Mesothelial cell of epicardium (in vitro differentiated cells): Measurements from ENCODE around the gene TOMM6. TPM values are rescaled to one million over a fixed set of nuclear protein-coding genes. Genes with fewer than 3 reads are reported as not detected.

ENCODE experiments used
- DNase-seq, 2 experiments: peaks; one replicate each; pipeline ENCODE4 v3.0.0; 2021; ENCODE audit warnings: low spot score in 2 of 2; ENCODE audit not compliant: unreplicated experiment in 2 of 2
- H3K27ac Mint-ChIP-seq: 2 replicates; pipeline ENCODE4 v1.8.0; 2021; ENCODE audit warnings: mixed read lengths
- H3K27me3 Mint-ChIP-seq: 2 replicates; pipeline ENCODE4 v1.8.0; 2021; ENCODE audit warnings: low read depth, mixed read lengths
- H3K36me3 Mint-ChIP-seq: 2 replicates; pipeline ENCODE4 v1.8.0; 2021; ENCODE audit warnings: mixed read lengths
- H3K4me1 Mint-ChIP-seq: 2 replicates; pipeline ENCODE4 v1.8.0; 2021; ENCODE audit warnings: mixed read lengths
- H3K4me3 Mint-ChIP-seq: 2 replicates; pipeline ENCODE4 v1.8.0; 2021; ENCODE audit warnings: mild to moderate bottlenecking, moderate library complexity, mixed read lengths
- H3K9me3 Mint-ChIP-seq: 2 replicates; pipeline ENCODE4 v1.8.0; 2021; ENCODE audit warnings: mixed read lengths
- CTCF ChIP-seq: fragments of 200-600 bp; sonication (generic); IDR thresholded peaks from one replicate; pipeline ENCODE4 v1.5.0; 2021; ENCODE audit warnings: antibody characterized with exemption; ENCODE audit not compliant: unreplicated experiment
- total RNA-seq: library from RNA; stranded (reverse); gene quantifications from 3 replicates; pipeline ENCODE4 v1.2.1, GENCODE V29; 2021

TOMM6 gene
- total RNA-seq, 1 donor from 2014 or later, result 151 TPM

GRCh38 chr6:41750374-41750773 lies 37.1 kb upstream of the TOMM6 start:
- no peak overlapping the region for H3K4me3 Mint-ChIP-seq
- DNase-seq, result no peak
- peaks cover 2% of the 10 kb centered on the region for H3K4me1 Mint-ChIP-seq
- H3K9me3 Mint-ChIP-seq, result peaks cover 6% of the 10 kb centered on the region
- H3K27me3 Mint-ChIP-seq, result peaks cover 31% of the 10 kb centered on the region
- no peak for TF ChIP-seq CTCF
- H3K27ac Mint-ChIP-seq, result no peak overlapping the region
- H3K36me3 Mint-ChIP-seq, result no peaks in the 10 kb centered on the region

- Mint-ChIP-seq H3K4me3 (no peak overlapping the region), H3K9me3 (no peaks in the 10 kb centered on the region), H3K4me1 (peaks cover 12% of the 10 kb centered on the region), H3K27me3 (peaks cover 34% of the 10 kb centered on the region), H3K36me3 (no peaks in the 10 kb centered on the region), H3K27ac (no peak overlapping the region)
- TF ChIP-seq CTCF, result no peak
- no peak for DNase-seq
Measured at GRCh38 chr6:41755895-41756294, 31.6 kb upstream of the TOMM6 start.

- peaks cover 12% of the 10 kb centered on the region for H3K4me1 Mint-ChIP-seq
- no peaks in the 10 kb centered on the region for H3K36me3 Mint-ChIP-seq
- no peak for TF ChIP-seq CTCF
- no peak for DNase-seq
- H3K4me3 Mint-ChIP-seq, result no peak overlapping the region
- H3K27ac Mint-ChIP-seq, result no peak overlapping the region
- H3K9me3 Mint-ChIP-seq, result no peaks in the 10 kb centered on the region
- peaks cover 34% of the 10 kb centered on the region for H3K27me3 Mint-ChIP-seq
Measured at GRCh38 chr6:41756354-41756753, 31.1 kb upstream of the TOMM6 start.

GRCh38 chr6:41757271-41757670 lies 30.2 kb upstream of the TOMM6 start:
- Mint-ChIP-seq H3K27me3 (peaks cover 37% of the 10 kb centered on the region), H3K4me1 (peaks cover 12% of the 10 kb centered on the region), H3K9me3 (no peaks in the 10 kb centered on the region), H3K27ac (no peak overlapping the region), H3K36me3 (no peaks in the 10 kb centered on the region), H3K4me3 (no peak overlapping the region)
- DNase-seq, result no peak
- TF ChIP-seq CTCF, result no peak

GRCh38 chr6:41757931-41758640 lies 29.4 kb upstream of the TOMM6 start:
- no peak for TF ChIP-seq CTCF
- Mint-ChIP-seq H3K36me3 (no peaks in the 10 kb centered on the region), H3K9me3 (no peaks in the 10 kb centered on the region), H3K27ac (no peak overlapping the region), H3K4me3 (no peak overlapping the region), H3K27me3 (peaks cover 39% of the 10 kb centered on the region), H3K4me1 (peaks cover 12% of the 10 kb centered on the region)
- DNase-seq, result no peak
